Thyroid gland (tissue), 4 donors: ENCODE data around the gene ZNG1A.
"Not testable (repeated sequence)": the region's sequence is repeated elsewhere in the genome, so short reads cannot be mapped to it uniquely, and the experiment has no call there.

Source experiments
- CTCF ChIP-seq, 6 experiments: fragments of 200-600 bp in 3 of 6; fragments of 450-650 bp in 3 of 6; sonication (generic) in 3 of 6; IDR thresholded peaks; one replicate each; pipeline ENCODE4 v1.5.1; 2016 to 2019; ENCODE audit warnings: antibody characterized with exemption in 6 of 6, mild to moderate bottlenecking in 2 of 6, inconsistent platforms in 1 of 6, moderate library complexity in 1 of 6
- POLR2A ChIP-seq, 2 donors: fragments of 450-650 bp; IDR thresholded peaks; one replicate each; pipeline ENCODE4 v1.6.1; 2017; ENCODE audit warnings: antibody characterized with exemption in 2 of 2, mild to moderate bottlenecking in 2 of 2, moderate library complexity in 1 of 2

GRCh38 chr9:73076-73899 is 105.6 kb downstream of the ZNG1A start:
- not testable (repeated sequence) for TF ChIP-seq CTCF, POLR2A (IDR thresholded peaks at IDR 0.05)
